Adrenal gland (tissue), 12 donors: ENCODE results near the gene PDCD11. TPM values are rescaled to one million over a fixed set of nuclear protein-coding genes. Genes with fewer than 3 reads are reported as not detected.

Source experiments
- DNase-seq, 7 donors: peaks; one replicate each; pipeline ENCODE4 v3.0.0-alpha.2; 2019 to 2020
- H3K27ac ChIP-seq, 5 donors: fragments of 200-600 bp; sonication (generic) in 4 of 5; 1 replicate in 3 of 5; 2 replicates in 2 of 5; pipeline versions ENCODE4 v1.5.1 to v1.8.0; 2016 to 2020; ENCODE audit warnings: mild to moderate bottlenecking in 1 of 5
- H3K27me3 ChIP-seq: fragments of 200-600 bp; 2 replicates; pipeline ENCODE4 v1.8.0; 2021
- H3K36me3 ChIP-seq, 2 donors: fragments of 200-600 bp; replicated peaks in 1 of 2; 1 replicate in 1 of 2; 2 replicates in 1 of 2; pipeline versions ENCODE4 v1.5.1 to v1.8.0; 2018 to 2022
- H3K4me1 ChIP-seq, 2 donors: fragments of 200-600 bp; replicated peaks in 1 of 2; 1 replicate in 1 of 2; 2 replicates in 1 of 2; pipeline versions ENCODE4 v1.5.1 to v1.8.0; 2018 to 2021
- H3K4me3 ChIP-seq, 4 donors: fragments of 200-600 bp; sonication (generic) in 3 of 4; one replicate each; pipeline ENCODE4 v1.5.1; 2016 to 2018
- H3K9me3 ChIP-seq, 3 donors: fragments of 200-600 bp; sonication (generic) in 1 of 3; replicated peaks in 1 of 3; 1 replicate in 2 of 3; 2 replicates in 1 of 3; pipeline versions ENCODE4 v1.5.1 to v1.8.0; 2016 to 2021
- POLR2A ChIP-seq, 2 donors: fragments of 450-650 bp; IDR thresholded peaks; one replicate each; pipeline ENCODE4 v1.6.1; 2017; ENCODE audit warnings: antibody characterized with exemption in 2 of 2, mild to moderate bottlenecking in 2 of 2, moderate library complexity in 1 of 2
- whole genome bisulfite sequencing, 4 donors: extraction: QIAGEN DNeasy Blood & Tissue Kit in 2 of 4; methylation state at CpG; one replicate each; pipeline versions ENCODE4 v1.1.5 to v1.1.7; 2013 to 2017; 5-methylcytosine and 5-hydroxymethylcytosine counted together
- intact Hi-C, 2 donors: fragments of 100-400 bp; cut with DNase I; formaldehyde crosslinking; loops; one replicate each; pipeline versions ENCODE4 v1.14.1 to v1.15.0; 2022 to 2023
- polyA plus RNA-seq, 3 donors: library from polyadenylated mRNA; stranded (reverse); fragments of 200-250 nt in 2 of 3; fragments of 350-450 nt in 1 of 3; fragmentation: Illumina TruSeq in 1 of 3; extraction: RNeasy Lipid Tissue Mini Kit (QIAGEN cat#74804) in 1 of 3; gene quantifications; one replicate each; pipeline ENCODE4 v1.2.3, GENCODE V29; 2013 to 2014
- total RNA-seq, 9 donors: library from RNA; depleted of rRNA in 4 of 9; stranded (reverse); fragments of >200 nt in 4 of 9; fragments of 120-200 nt in 1 of 9; fragmentation: NEBNext Ultra II Directional in 1 of 9; extraction: Animal tissue kit (Norgen Biotek cat#: 25700) in 1 of 9; gene quantifications; one replicate each; pipeline versions ENCODE4 v1.1.0 to v1.2.4, GENCODE V29; 2013 to 2023
- TF ChIP-seq, protein P1 (sequence below), 6 experiments: fragments of 450-650 bp in 4 of 6; fragments of 200-600 bp in 2 of 6; sonication (generic) in 1 of 6; IDR thresholded peaks; 1 replicate in 5 of 6; 2 replicates in 1 of 6; pipeline versions ENCODE4 v1.5.1 to v1.8.0; 2016 to 2021; ENCODE audit warnings: antibody characterized with exemption in 6 of 6, mild to moderate bottlenecking in 2 of 6, moderate library complexity in 1 of 6
- donor health status: healthy with polysubstance abuse.
- donor health status: Bipolar disorder and iron deficiency.
- donor health status: DM: yes; HTN: yes; CAD: no.
- donor health status: DM: no; HTN: no; CAD: no.
- donor health status: DM: no; HTN: no; CAD: no.
- donor health status: DM: yes; HTN: yes; CAD: no.

PDCD11 gene
- total and polyA plus RNA-seq, 12 donors = 13.6 to 39.7 (median 21.2) TPM

- 0 to 1% (median 0%) methylated on average over 14 to 81 of the region's 81 CpGs for WGBS, 4 donors
- intact Hi-C loops = no loop called here
These were observed 28.5 kb upstream of the PDCD11 start, which contains the start of gene TAF5 for GRCh38 chr10:103367782-103368518. TAF5 (plus strand) TSS chr10:103367976; CDS start chr10:103367990, 14 bp downstream.

GRCh38 chr10:103373544-103373943 lies 22.9 kb upstream of the PDCD11 start:
- no peak overlapping the region for H3K27ac ChIP-seq
- no peak for DNase-seq
- no peak overlapping the region for H3K4me3 ChIP-seq
- 90 to 95% (median 91%) methylated on average over 3 of the region's 3 CpGs for WGBS, 4 donors
- peaks cover 4 to 7% of the 10 kb centered on the region in 2 donors for H3K4me1 ChIP-seq
- H3K36me3 ChIP-seq = peaks cover 0 to 35% of the 10 kb centered on the region in 2 donors
- TF ChIP-seq, protein P1, sequence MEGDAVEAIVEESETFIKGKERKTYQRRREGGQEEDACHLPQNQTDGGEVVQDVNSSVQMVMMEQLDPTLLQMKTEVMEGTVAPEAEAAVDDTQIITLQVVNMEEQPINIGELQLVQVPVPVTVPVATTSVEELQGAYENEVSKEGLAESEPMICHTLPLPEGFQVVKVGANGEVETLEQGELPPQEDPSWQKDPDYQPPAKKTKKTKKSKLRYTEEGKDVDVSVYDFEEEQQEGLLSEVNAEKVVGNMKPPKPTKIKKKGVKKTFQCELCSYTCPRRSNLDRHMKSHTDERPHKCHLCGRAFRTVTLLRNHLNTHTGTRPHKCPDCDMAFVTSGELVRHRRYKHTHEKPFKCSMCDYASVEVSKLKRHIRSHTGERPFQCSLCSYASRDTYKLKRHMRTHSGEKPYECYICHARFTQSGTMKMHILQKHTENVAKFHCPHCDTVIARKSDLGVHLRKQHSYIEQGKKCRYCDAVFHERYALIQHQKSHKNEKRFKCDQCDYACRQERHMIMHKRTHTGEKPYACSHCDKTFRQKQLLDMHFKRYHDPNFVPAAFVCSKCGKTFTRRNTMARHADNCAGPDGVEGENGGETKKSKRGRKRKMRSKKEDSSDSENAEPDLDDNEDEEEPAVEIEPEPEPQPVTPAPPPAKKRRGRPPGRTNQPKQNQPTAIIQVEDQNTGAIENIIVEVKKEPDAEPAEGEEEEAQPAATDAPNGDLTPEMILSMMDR (IDR thresholded peaks at IDR 0.05) = no peak
- TF ChIP-seq POLR2A (IDR thresholded peaks at IDR 0.05) = no peak
- H3K27me3 ChIP-seq = no peaks in the 10 kb centered on the region
- intact Hi-C loops = no loop called here
- no peaks in the 10 kb centered on the region for H3K9me3 ChIP-seq

More at GRCh38 chr10:103367782-103368518, 28.5 kb upstream of the PDCD11 start, which contains the start of gene TAF5:
- H3K4me3 ChIP-seq = peak within 1 kb of the TSS; percentile 31 to 95 (median 68)
- H3K27ac ChIP-seq = peak within 1 kb of the TSS; percentile 35 to 91 (median 78)
- H3K9me3 ChIP-seq = no peaks in the 10 kb centered on the region
- peak; percentile 91 to 96 (median 93) for DNase-seq
- H3K36me3 ChIP-seq = no peaks in the 10 kb centered on the region
- TF ChIP-seq, protein P1 (IDR thresholded peaks at IDR 0.05) = peak in 1 of 6 experiments; percentile 5
- peak; percentile 84 to 85 for TF ChIP-seq POLR2A (IDR thresholded peaks at IDR 0.05)
- H3K4me1 ChIP-seq = peaks cover 4 to 7% of the 10 kb centered on the region in 2 donors
- H3K27me3 ChIP-seq = no peaks in the 10 kb centered on the region

GRCh38 chr10:103374263-103374662 lies 22.2 kb upstream of the PDCD11 start:
- TF ChIP-seq, protein P1 (IDR thresholded peaks at IDR 0.05) = no peak
- no peak for TF ChIP-seq POLR2A (IDR thresholded peaks at IDR 0.05)
- Histone ChIP-seq H3K36me3 (peaks cover 0 to 37% of the 10 kb centered on the region in 2 donors), H3K27ac (no peak overlapping the region), H3K4me1 (peaks cover 0 to 1% of the 10 kb centered on the region in 2 donors), H3K4me3 (no peak overlapping the region), H3K9me3 (no peaks in the 10 kb centered on the region), H3K27me3 (no peaks in the 10 kb centered on the region)
- intact Hi-C loops = no loop called here
- no peak for DNase-seq
- 88 to 97% (median 96%) methylated on average over 5 of the region's 5 CpGs for WGBS, 4 donors

DNA sequence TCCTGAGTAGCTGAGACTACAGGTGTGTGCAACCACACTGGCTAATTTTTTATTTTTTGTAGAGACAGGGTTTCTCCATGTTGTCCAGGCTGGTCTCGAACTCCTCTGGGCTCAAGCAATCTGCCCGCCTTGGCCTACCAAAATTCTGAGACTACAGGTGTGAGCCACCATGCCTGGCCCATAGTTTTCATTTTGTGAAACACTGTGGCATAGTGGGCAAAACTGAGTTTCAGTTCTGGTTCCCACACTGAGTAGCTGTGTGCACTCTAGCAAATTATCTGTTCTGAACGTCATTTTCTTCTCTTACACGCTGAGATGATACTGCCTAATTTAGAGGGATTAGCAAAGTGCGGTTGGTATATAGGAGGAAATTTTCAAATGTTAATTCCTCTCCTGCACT lies 13.7 kb upstream of the PDCD11 start:
- WGBS, 4 donors = 88 to 97% (median 93%) methylated on average over 5 of the region's 5 CpGs
- H3K4me1 ChIP-seq = no peaks in the 10 kb centered on the region
- H3K27ac ChIP-seq = no peak overlapping the region
- H3K27me3 ChIP-seq = no peaks in the 10 kb centered on the region
- TF ChIP-seq, protein P1 (IDR thresholded peaks at IDR 0.05) = no peak
- no peak for TF ChIP-seq POLR2A (IDR thresholded peaks at IDR 0.05)
- H3K36me3 ChIP-seq = peaks cover 0 to 58% of the 10 kb centered on the region in 2 donors
- intact Hi-C loops = no loop called here
- DNase-seq = no peak
- H3K9me3 ChIP-seq = no peaks in the 10 kb centered on the region
- H3K4me3 ChIP-seq = no peak overlapping the region
